K562 (cell line): Measurements from ENCODE around the gene PRDM16. TPM values are rescaled to one million over a fixed set of nuclear protein-coding genes. Genes with fewer than 3 reads are reported as not detected.

Experiments
- CREM ChIP-seq: IDR thresholded peaks from 2 replicates; pipeline ENCODE4 v1.6.1; 2014; ENCODE audit warnings: antibody characterized with exemption, low read depth
- DDX20 ChIP-seq: fragments of 450-650 bp; IDR thresholded peaks from 2 replicates; pipeline ENCODE4 v1.6.1; 2016; ENCODE audit warnings: missing genetic modification characterization, low read depth, mild to moderate bottlenecking, missing compliant biosample characterization, moderate library complexity
- ELF4 ChIP-seq: fragments of 450-650 bp; formaldehyde crosslinking; IDR thresholded peaks from 2 replicates; pipeline ENCODE4 v1.4.0; 2022; ENCODE audit warnings: missing genetic modification characterization
- EP300 ChIP-seq: IDR thresholded peaks from 2 replicates; pipeline ENCODE4 v1.6.1; 2012; ENCODE audit warnings: low read length, improper control_type of control experiment
- ERF ChIP-seq: fragments of 450-650 bp; formaldehyde crosslinking; IDR thresholded peaks from 2 replicates; pipeline ENCODE4 v1.4.0; 2020; ENCODE audit warnings: mild to moderate bottlenecking, mixed read lengths
- FOSL1 ChIP-seq: fragments of 200-800 bp; sonication (Bioruptor generic); conservative IDR thresholded peaks from 2 replicates; pipeline ENCODE4 v1.6.1; 2016; ENCODE audit warnings: missing genetic modification characterization, missing compliant biosample characterization
- FOXA1 ChIP-seq: fragments of 450-650 bp; IDR thresholded peaks from 2 replicates; pipeline ENCODE4 v1.6.1; 2016; ENCODE audit warnings: mild to moderate bottlenecking, borderline replicate concordance
- FOXK2 ChIP-seq, 2 experiments: fragments of 450-650 bp; IDR thresholded peaks in 1 of 2; conservative IDR thresholded peaks in 1 of 2; 2 replicates each; pipeline ENCODE4 v1.6.1; 2016; ENCODE audit warnings: low read depth in 2 of 2, mild to moderate bottlenecking in 1 of 2
- FUS ChIP-seq: fragments of 200-400 bp; formaldehyde crosslinking; optimal IDR thresholded peaks from 2 replicates; pipeline ENCODE3; 2017; ENCODE audit warnings: low read depth, low read length
- POLR2G ChIP-seq: fragments of 200-400 bp; formaldehyde crosslinking; IDR thresholded peaks from 2 replicates; pipeline ENCODE4 v1.6.1; 2017; ENCODE audit warnings: low read depth, mild to moderate bottlenecking, antibody characterized with exemption, low read length, moderate library complexity
- TAF15 ChIP-seq: fragments of 200-400 bp; formaldehyde crosslinking; IDR thresholded peaks from 2 replicates; pipeline ENCODE4 v1.6.1; 2017; ENCODE audit warnings: mild to moderate bottlenecking, low read depth, low read length, moderate library complexity
- TAL1 ChIP-seq: fragments of 450-650 bp; IDR thresholded peaks from 2 replicates; pipeline ENCODE4 v1.6.1; 2016; ENCODE audit warnings: mild to moderate bottlenecking
- TCF7L2 ChIP-seq: fragments of 150-350 bp; IDR thresholded peaks from 2 replicates; pipeline ENCODE4 v1.6.1; 2016; ENCODE audit warnings: low read depth, mild to moderate bottlenecking, low read length, moderate library complexity
- ZBTB8A ChIP-seq: fragments of 450-650 bp; IDR thresholded peaks from 2 replicates; pipeline ENCODE4 v1.6.1; 2018; ENCODE audit warnings: mild to moderate bottlenecking, moderate library complexity; ENCODE audit not compliant: partially characterized antibody
- ZNF24 ChIP-seq: fragments of 450-650 bp; IDR thresholded peaks from 2 replicates; pipeline ENCODE4 v1.6.1; 2016
- ZNF408 ChIP-seq: fragments of 250-450 bp; sonication (Bioruptor Pico); IDR thresholded peaks from 2 replicates; pipeline ENCODE4 v1.4.0; 2020; ENCODE audit warnings: low read depth, mild to moderate bottlenecking, moderate library complexity
- ZNF436 ChIP-seq: fragments of 250-450, 450-650 bp; sonication (Bioruptor Pico); formaldehyde crosslinking; IDR thresholded peaks from 2 replicates; pipeline ENCODE4 v1.7.0; 2020; ENCODE audit warnings: mild to moderate bottlenecking
- ZNF57 ChIP-seq: fragments of 450-650 bp; formaldehyde crosslinking; IDR thresholded peaks from 2 replicates; pipeline ENCODE4 v1.4.0; 2020; ENCODE audit warnings: mild to moderate bottlenecking, moderate library complexity
- ZNF584 ChIP-seq: fragments of 200-800 bp; sonication (Bioruptor generic); IDR thresholded peaks from 2 replicates; pipeline ENCODE4 v1.6.1; 2016; ENCODE audit warnings: low read depth, mild to moderate bottlenecking, missing genetic modification characterization, missing compliant biosample characterization
- ZNF589 ChIP-seq: fragments of 200-800 bp; sonication (Bioruptor generic); IDR thresholded peaks from 2 replicates; pipeline ENCODE4 v1.6.1; 2016; ENCODE audit warnings: low read depth, missing genetic modification characterization, missing compliant biosample characterization
- polyA plus RNA-seq, 8 experiments: library from polyadenylated mRNA; depleted of rRNA in 4 of 8; stranded (reverse) in 5 of 8; unstranded in 3 of 8; fragments of >200 nt; fragmentation: Nextera tagmentation in 2 of 8; fragmentation: Illumina TruSeq in 1 of 8; extraction: Ambion mirVana in 2 of 8; extraction: Trizol in 1 of 8; gene quantifications; 2 replicates each; pipeline versions ENCODE4 v1.2.1 to v1.2.3, GENCODE V29; 2011 to 2014; ENCODE audit warnings: inconsistent platforms in 1 of 8, missing spikeins in 1 of 8
- total RNA-seq, 7 experiments: library from RNA; depleted of rRNA in 6 of 7; stranded (reverse); fragments of >200 nt in 6 of 7; fragmentation: Illumina TruSeq in 2 of 7; extraction: Trizol in 2 of 7; gene quantifications; 2 replicates each; pipeline versions ENCODE4 v1.2.1 to v1.2.3, GENCODE V29; 2011 to 2021; ENCODE audit warnings: low replicate concordance in 1 of 7
- TF ChIP-seq, protein P1 (sequence below): fragments of 250-450 bp; sonication (Bioruptor Pico); IDR thresholded peaks from 2 replicates; pipeline ENCODE4 v1.8.0; 2022; ENCODE audit warnings: moderate library complexity, mild to moderate bottlenecking, inconsistent platforms
- TF ChIP-seq, protein P2 (sequence below): sonication (generic); formaldehyde crosslinking; IDR thresholded peaks from 2 replicates; pipeline ENCODE4 v1.8.0; 2022; ENCODE audit warnings: mild to moderate bottlenecking, missing genetic modification reagents
- TF ChIP-seq, protein P3 (sequence below): IDR thresholded peaks from 2 replicates; pipeline ENCODE4 v1.6.1; 2011; ENCODE audit not compliant: insufficient read length; ENCODE audit errors: extremely low read depth
- TF ChIP-seq, protein P4 (sequence below): fragments of 250-450 bp; sonication (Bioruptor Pico); IDR thresholded peaks from 2 replicates; pipeline ENCODE4 v1.4.0; 2020

The PRDM16 gene
- total and polyA plus RNA-seq, 9 of the 15 experiments (the other 6 are each of a cell fraction or from before 2014, with no cell fraction given), result 0.10 to 0.27 TPM; not detected in 7

DNA sequence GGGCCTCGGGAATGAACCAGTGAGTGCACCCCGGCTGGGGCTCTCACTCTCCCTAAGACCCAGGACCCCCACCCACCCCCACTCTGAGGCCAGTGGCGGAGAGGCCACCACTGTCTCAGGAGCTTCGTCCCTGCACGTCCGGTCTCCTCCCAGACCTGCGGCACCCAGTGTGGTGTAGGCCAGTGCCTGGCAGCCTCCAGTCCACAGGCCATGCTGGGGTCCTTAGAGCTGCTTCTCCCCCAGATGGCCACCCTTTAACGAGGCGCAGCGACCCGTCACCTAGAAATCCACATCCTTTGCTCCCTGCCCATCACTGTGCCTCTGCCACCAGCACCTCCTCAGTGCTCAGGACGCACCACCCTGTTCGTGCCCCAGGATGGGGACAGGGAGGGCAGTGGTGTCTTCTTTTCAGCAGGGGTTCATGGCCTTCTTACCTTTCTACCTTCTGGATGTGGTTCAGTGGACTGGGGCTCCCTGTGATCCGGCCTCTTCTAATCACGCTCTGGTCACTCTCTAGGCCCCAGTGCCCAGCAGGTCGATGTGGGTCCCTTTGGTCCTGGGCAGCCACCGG, 253.5 kb downstream of the PRDM16 start (continued):
- no peak for TF ChIP-seq ZNF436 (CRISPR knock-in tag)
- TF ChIP-seq, protein P1, sequence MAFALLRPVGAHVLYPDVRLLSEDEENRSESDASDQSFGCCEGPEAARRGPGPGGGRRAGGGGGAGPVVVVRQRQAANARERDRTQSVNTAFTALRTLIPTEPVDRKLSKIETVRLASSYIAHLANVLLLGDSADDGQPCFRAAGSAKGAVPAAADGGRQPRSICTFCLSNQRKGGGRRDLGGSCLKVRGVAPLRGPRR (CRISPR knock-in tag), result no peak
- TF ChIP-seq, protein P2, sequence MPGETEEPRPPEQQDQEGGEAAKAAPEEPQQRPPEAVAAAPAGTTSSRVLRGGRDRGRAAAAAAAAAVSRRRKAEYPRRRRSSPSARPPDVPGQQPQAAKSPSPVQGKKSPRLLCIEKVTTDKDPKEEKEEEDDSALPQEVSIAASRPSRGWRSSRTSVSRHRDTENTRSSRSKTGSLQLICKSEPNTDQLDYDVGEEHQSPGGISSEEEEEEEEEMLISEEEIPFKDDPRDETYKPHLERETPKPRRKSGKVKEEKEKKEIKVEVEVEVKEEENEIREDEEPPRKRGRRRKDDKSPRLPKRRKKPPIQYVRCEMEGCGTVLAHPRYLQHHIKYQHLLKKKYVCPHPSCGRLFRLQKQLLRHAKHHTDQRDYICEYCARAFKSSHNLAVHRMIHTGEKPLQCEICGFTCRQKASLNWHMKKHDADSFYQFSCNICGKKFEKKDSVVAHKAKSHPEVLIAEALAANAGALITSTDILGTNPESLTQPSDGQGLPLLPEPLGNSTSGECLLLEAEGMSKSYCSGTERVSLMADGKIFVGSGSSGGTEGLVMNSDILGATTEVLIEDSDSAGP, result no peak
- TF ChIP-seq ZBTB8A, result no peak
- no peak for TF ChIP-seq ELF4 (CRISPR knock-in tag)
- no peak for TF ChIP-seq ZNF57
- no peak for TF ChIP-seq FOXK2 (conservative IDR thresholded peaks at IDR 0.05 in 1 of 2, IDR thresholded peaks at IDR 0.05 in 1 of 2; ENCODE audit: low read depth in 2 of 2)
- TF ChIP-seq POLR2G, result peak; percentile 56; the same call in 1 of the 2 replicates
- TF ChIP-seq FOXA1, result no peak
- no peak for TF ChIP-seq DDX20
- no peak for TF ChIP-seq ERF (CRISPR knock-in tag)
- 0 out of 2 replicates have a peak, but pooled peaks have one; percentile 5 for TF ChIP-seq ZNF589
- TF ChIP-seq ZNF584 (CRISPR knock-in tag), result peak; percentile 83
- TF ChIP-seq EP300, result no peak
- TF ChIP-seq ZNF408, result no peak
- TF ChIP-seq, protein P3, sequence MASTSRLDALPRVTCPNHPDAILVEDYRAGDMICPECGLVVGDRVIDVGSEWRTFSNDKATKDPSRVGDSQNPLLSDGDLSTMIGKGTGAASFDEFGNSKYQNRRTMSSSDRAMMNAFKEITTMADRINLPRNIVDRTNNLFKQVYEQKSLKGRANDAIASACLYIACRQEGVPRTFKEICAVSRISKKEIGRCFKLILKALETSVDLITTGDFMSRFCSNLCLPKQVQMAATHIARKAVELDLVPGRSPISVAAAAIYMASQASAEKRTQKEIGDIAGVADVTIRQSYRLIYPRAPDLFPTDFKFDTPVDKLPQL, result no peak
- no peak for TF ChIP-seq FOSL1 (tag)
- TF ChIP-seq FUS, result no peak
- TF ChIP-seq, protein P4, sequence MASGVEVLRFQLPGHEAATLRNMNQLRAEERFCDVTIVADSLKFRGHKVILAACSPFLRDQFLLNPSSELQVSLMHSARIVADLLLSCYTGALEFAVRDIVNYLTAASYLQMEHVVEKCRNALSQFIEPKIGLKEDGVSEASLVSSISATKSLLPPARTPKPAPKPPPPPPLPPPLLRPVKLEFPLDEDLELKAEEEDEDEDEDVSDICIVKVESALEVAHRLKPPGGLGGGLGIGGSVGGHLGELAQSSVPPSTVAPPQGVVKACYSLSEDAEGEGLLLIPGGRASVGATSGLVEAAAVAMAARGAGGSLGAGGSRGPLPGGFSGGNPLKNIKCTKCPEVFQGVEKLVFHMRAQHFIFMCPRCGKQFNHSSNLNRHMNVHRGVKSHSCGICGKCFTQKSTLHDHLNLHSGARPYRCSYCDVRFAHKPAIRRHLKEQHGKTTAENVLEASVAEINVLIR (CRISPR knock-in tag), result no peak
- no peak for TF ChIP-seq TAL1
- no peak for TF ChIP-seq TCF7L2
- TF ChIP-seq TAF15, result no peak
- TF ChIP-seq ZNF24, result no peak
- no peak for TF ChIP-seq CREM
